Neural cell (in vitro differentiated cells): Measurements from ENCODE around the gene BPIFB6.

Source experiments
- CTCF ChIP-seq: fragments of 450-650 bp; IDR thresholded peaks from 2 replicates; pipeline ENCODE4 v1.5.1; 2014; ENCODE audit warnings: antibody characterized with exemption, mild to moderate bottlenecking, moderate library complexity; ENCODE audit not compliant: poor library complexity, severe bottlenecking
- EP300 ChIP-seq: fragments of 450-650 bp; conservative IDR thresholded peaks from 2 replicates; pipeline ENCODE4 v1.6.1; 2014; ENCODE audit warnings: antibody characterized with exemption, mild to moderate bottlenecking, moderate library complexity; ENCODE audit not compliant: poor library complexity, severe bottlenecking
- EZH2 ChIP-seq: fragments of 200-600, 300-800 bp; shearing (Covaris generic), sonication (generic); IDR thresholded peaks from 2 replicates; pipeline ENCODE4 v1.6.1; 2014; ENCODE audit warnings: antibody characterized with exemption, low read length, borderline replicate concordance, mild to moderate bottlenecking; ENCODE audit not compliant: insufficient read depth, poor library complexity, severe bottlenecking
- POLR2AphosphoS5 ChIP-seq: IDR thresholded peaks from 2 replicates; pipeline ENCODE4 v1.6.1; 2012
- RAD21 ChIP-seq: fragments of 450-650 bp; conservative IDR thresholded peaks from 2 replicates; pipeline ENCODE4 v1.6.1; 2014; ENCODE audit warnings: antibody characterized with exemption, mild to moderate bottlenecking, moderate library complexity
- REST ChIP-seq: IDR thresholded peaks from 2 replicates; pipeline ENCODE4 v1.6.1; 2012; ENCODE audit warnings: borderline replicate concordance
- TAF1 ChIP-seq: IDR thresholded peaks from 2 replicates; pipeline ENCODE4 v1.6.1; 2012; ENCODE audit warnings: low read depth

GRCh38 chr20:33062105-33062824 lies 30.8 kb downstream of the BPIFB6 start:
- TF ChIP-seq CTCF (no peak), EP300 (no peak), POLR2AphosphoS5 (no peak), RAD21 (no peak), EZH2 (no peak), TAF1 (no peak), REST (no peak)
